Hepatocyte (in vitro differentiated cells): ENCODE results near the gene ATP13A3. TPM values are rescaled to one million over a fixed set of nuclear protein-coding genes. Genes with fewer than 3 reads are reported as not detected.

Experiments
- DNase-seq: peaks from one replicate; pipeline ENCODE4 v3.0.0-alpha.2; 2016; ENCODE audit warnings: low spot score
- H2AFZ ChIP-seq: fragments of 200-600 bp; sonication (generic); 2 replicates; pipeline ENCODE4 v1.6.0; 2016; ENCODE audit warnings: antibody characterized with exemption, mild to moderate bottlenecking
- H3K27ac ChIP-seq: fragments of 200-600 bp; sonication (generic); 2 replicates; pipeline ENCODE4 v1.5.1; 2016; ENCODE audit warnings: mild to moderate bottlenecking
- H3K27me3 ChIP-seq: fragments of 200-600 bp; sonication (generic); 2 replicates; pipeline ENCODE4 v1.6.1; 2016
- H3K36me3 ChIP-seq: fragments of 200-600 bp; sonication (generic); replicated peaks from 2 replicates; pipeline ENCODE4 v1.5.1; 2016; ENCODE audit warnings: low read depth; ENCODE audit not compliant: insufficient read depth
- H3K4me1 ChIP-seq: fragments of 200-600 bp; sonication (generic); 2 replicates; pipeline ENCODE4 v1.5.1; 2016; ENCODE audit warnings: mild to moderate bottlenecking, moderate library complexity; ENCODE audit not compliant: insufficient read depth
- H3K4me2 ChIP-seq: fragments of 200-600 bp; sonication (generic); 2 replicates; pipeline ENCODE4 v1.6.0; 2016
- H3K4me3 ChIP-seq: fragments of 200-600 bp; sonication (generic); 2 replicates; pipeline ENCODE4 v1.5.1; 2016; ENCODE audit warnings: mild to moderate bottlenecking
- H3K79me2 ChIP-seq: fragments of 200-600 bp; sonication (generic); 2 replicates; pipeline ENCODE4 v1.6.0; 2017; ENCODE audit warnings: mild to moderate bottlenecking
- H3K9me2 ChIP-seq: fragments of 200-600 bp; sonication (generic); replicated peaks from 2 replicates; pipeline ENCODE4 v1.6.0; 2017; ENCODE audit warnings: mild to moderate bottlenecking; ENCODE audit not compliant: insufficient read depth
- H3K9me3 ChIP-seq: fragments of 200-600 bp; sonication (generic); 2 replicates; pipeline ENCODE4 v1.5.1; 2016; ENCODE audit warnings: low read depth, mild to moderate bottlenecking
- H4K20me1 ChIP-seq: fragments of 200-600 bp; sonication (generic); 2 replicates; pipeline ENCODE4 v1.6.0; 2016; ENCODE audit warnings: mild to moderate bottlenecking; ENCODE audit not compliant: insufficient read depth, poor library complexity, severe bottlenecking
- CTCF ChIP-seq: fragments of 200-600 bp; sonication (generic); IDR thresholded peaks from 2 replicates; pipeline ENCODE4 v1.5.1; 2016; ENCODE audit warnings: antibody characterized with exemption, mild to moderate bottlenecking; ENCODE audit not compliant: poor library complexity
- EZH2 ChIP-seq: fragments of 200-600 bp; sonication (generic); IDR thresholded peaks from 2 replicates; pipeline ENCODE4 v1.6.1; 2016; ENCODE audit warnings: antibody characterized with exemption, mild to moderate bottlenecking, borderline replicate concordance
- EZH2phosphoT487 ChIP-seq: fragments of 200-600 bp; sonication (generic); IDR thresholded peaks from one replicate; pipeline ENCODE4 v1.6.1; 2018; ENCODE audit warnings: antibody characterized with exemption, mild to moderate bottlenecking, low read depth, moderate library complexity; ENCODE audit not compliant: unreplicated experiment, severe bottlenecking
- WGBS: methylation state at CpG from one replicate; pipeline ENCODE4 v1.1.6; 2016; ENCODE audit warnings: low lambda C conversion rate; ENCODE audit errors: missing lambda C conversion rate; 5-methylcytosine and 5-hydroxymethylcytosine counted together
- polyA plus RNA-seq: library from polyadenylated mRNA; unstranded; fragments of >200 nt; fragmentation: Nextera tagmentation; extraction: Ambion mirVana; gene quantifications from 2 replicates; pipeline ENCODE4 v1.2.1, GENCODE V29; 2016
- total RNA-seq: library from RNA; depleted of rRNA; stranded (reverse); fragments of >200 nt; gene quantifications from 2 replicates; pipeline ENCODE4 v1.2.3, GENCODE V29; 2014

Gene ATP13A3
- total and polyA plus RNA-seq, 2 experiments from 2014 or later = 18.3 to 131 TPM

- Histone ChIP-seq H2AFZ (no peak overlapping the region), H3K9me3 (no peaks in the 10 kb centered on the region), H3K27ac (no peak overlapping the region), H3K4me2 (no peak overlapping the region), H3K79me2 (no peaks in the 10 kb centered on the region), H3K9me2 (no peaks in the 10 kb centered on the region), H4K20me1 (no peaks in the 10 kb centered on the region), H3K4me1 (no peaks in the 10 kb centered on the region), H3K4me3 (no peak overlapping the region), H3K27me3 (no peaks in the 10 kb centered on the region), H3K36me3 (no peaks in the 10 kb centered on the region)
- 60% methylated on average over 4 of the region's 4 CpGs for WGBS
- TF ChIP-seq EZH2 = no peak
- no peak for TF ChIP-seq EZH2phosphoT487
- TF ChIP-seq CTCF = no peak
- DNase-seq = no peak
These were observed 40.0 kb downstream of the ATP13A3 start for GRCh38 chr3:194446754-194447153.

- Histone ChIP-seq H4K20me1 (no peaks in the 10 kb centered on the region), H3K36me3 (no peaks in the 10 kb centered on the region), H3K4me1 (no peaks in the 10 kb centered on the region), H3K79me2 (no peaks in the 10 kb centered on the region), H3K4me2 (no peak overlapping the region), H3K27ac (no peak overlapping the region), H3K27me3 (no peaks in the 10 kb centered on the region), H2AFZ (no peak overlapping the region), H3K9me3 (no peaks in the 10 kb centered on the region), H3K4me3 (no peak overlapping the region), H3K9me2 (no peaks in the 10 kb centered on the region)
- TF ChIP-seq EZH2 (no peak), CTCF (no peak), EZH2phosphoT487 (no peak)
- WGBS = 90% methylated on average over 13 of the region's 13 CpGs
- DNase-seq = no peak
These were observed 40.6 kb downstream of the ATP13A3 start for GRCh38 chr3:194446172-194446571.

GRCh38 chr3:194443901-194444300, 42.9 kb downstream of the ATP13A3 start:
- H2AFZ ChIP-seq = no peak overlapping the region
- no peak overlapping the region for H3K4me3 ChIP-seq
- no peak overlapping the region for H3K4me2 ChIP-seq
- WGBS = 85% methylated on average over 2 of the region's 2 CpGs
- H3K9me2 ChIP-seq = no peaks in the 10 kb centered on the region
- no peaks in the 10 kb centered on the region for H3K36me3 ChIP-seq
- H3K9me3 ChIP-seq = no peaks in the 10 kb centered on the region
- H3K79me2 ChIP-seq = no peaks in the 10 kb centered on the region
- TF ChIP-seq EZH2phosphoT487 (no peak), EZH2 (no peak), CTCF (no peak)
- H3K27me3 ChIP-seq = no peaks in the 10 kb centered on the region
- DNase-seq = no peak
- no peaks in the 10 kb centered on the region for H4K20me1 ChIP-seq
- peaks cover 13% of the 10 kb centered on the region for H3K4me1 ChIP-seq
- H3K27ac ChIP-seq = no peak overlapping the region

GRCh38 chr3:194440756-194441155, 46.0 kb downstream of the ATP13A3 start:
- Histone ChIP-seq H3K9me2 (no peaks in the 10 kb centered on the region), H3K4me1 (peaks cover 13% of the 10 kb centered on the region), H3K4me2 (peak overlapping the region; percentile 54), H3K79me2 (no peaks in the 10 kb centered on the region), H2AFZ (no peak overlapping the region), H3K4me3 (no peak overlapping the region), H3K27ac (no peak overlapping the region), H3K27me3 (no peaks in the 10 kb centered on the region), H3K9me3 (no peaks in the 10 kb centered on the region), H4K20me1 (no peaks in the 10 kb centered on the region), H3K36me3 (no peaks in the 10 kb centered on the region)
- TF ChIP-seq CTCF = no peak
- no peak for TF ChIP-seq EZH2
- TF ChIP-seq EZH2phosphoT487 = no peak
- DNase-seq = no peak
- 42% methylated on average over 2 of the region's 2 CpGs for WGBS
